Mucosa of descending colon (tissue), 3 donors: ENCODE measurements around the gene TM7SF2. TPM values are rescaled to one million over a fixed set of nuclear protein-coding genes. Genes with fewer than 3 reads are reported as not detected.

Source experiments
- ATAC-seq: fragments of 200-7000 bp; cut with Tn5 transposase; one replicate; pipeline ENCODE4 v1.9.1; 2020; ENCODE audit warnings: mild to moderate bottlenecking, moderate library complexity
- DNase-seq, 3 donors: peaks; one replicate each; pipeline ENCODE4 v3.0.0-alpha.2; 2020
- H3K36me3 ChIP-seq: fragments of 200-600 bp; one replicate; pipeline ENCODE4 v1.8.0; 2021; ENCODE audit warnings: low read depth, mild to moderate bottlenecking
- H3K4me1 ChIP-seq: fragments of 200-600 bp; one replicate; pipeline ENCODE4 v1.8.0; 2021; ENCODE audit warnings: low read depth, mild to moderate bottlenecking
- H3K4me3 ChIP-seq: fragments of 200-600 bp; one replicate; pipeline ENCODE4 v1.8.0; 2021; ENCODE audit warnings: mild to moderate bottlenecking
- H3K9me3 ChIP-seq: fragments of 200-600 bp; one replicate; pipeline ENCODE4 v1.8.0; 2021; ENCODE audit warnings: mild to moderate bottlenecking
- intact Hi-C, 2 donors: fragments of 100-400 bp; cut with DNase I in 1 of 2; cut with micrococcal nuclease in 1 of 2; formaldehyde crosslinking; loops; one replicate each; pipeline versions ENCODE4 v1.11.0 to v1.11.1; 2022; cut with DNase I, micrococcal nuclease
- total RNA-seq, 3 donors: library from RNA; stranded (reverse); fragmentation: NEBNext Ultra II Directional in 2 of 3; extraction: Animal tissue kit (Norgen Biotek cat#: 25700) in 2 of 3; gene quantifications; one replicate each; pipeline versions ENCODE4 v1.2.1 to v1.2.4, GENCODE V29; 2021 to 2023
- TF ChIP-seq, protein P1 (sequence below): fragments of 200-600 bp; IDR thresholded peaks from one replicate; pipeline ENCODE4 v1.8.0; 2022; ENCODE audit warnings: antibody characterized with exemption, mild to moderate bottlenecking
- donor health status: DM: no; HTN: no; CAD: no; lungs with moderate emphysema.
- donor health status: DM: no; HTN: no; CAD: no.
- donor health status: DM: no; HTN: yes; CAD: no.

Gene TM7SF2
- total RNA-seq, 3 donors from 2014 or later = 13.1 to 25.7 (median 23.6) TPM

DNA sequence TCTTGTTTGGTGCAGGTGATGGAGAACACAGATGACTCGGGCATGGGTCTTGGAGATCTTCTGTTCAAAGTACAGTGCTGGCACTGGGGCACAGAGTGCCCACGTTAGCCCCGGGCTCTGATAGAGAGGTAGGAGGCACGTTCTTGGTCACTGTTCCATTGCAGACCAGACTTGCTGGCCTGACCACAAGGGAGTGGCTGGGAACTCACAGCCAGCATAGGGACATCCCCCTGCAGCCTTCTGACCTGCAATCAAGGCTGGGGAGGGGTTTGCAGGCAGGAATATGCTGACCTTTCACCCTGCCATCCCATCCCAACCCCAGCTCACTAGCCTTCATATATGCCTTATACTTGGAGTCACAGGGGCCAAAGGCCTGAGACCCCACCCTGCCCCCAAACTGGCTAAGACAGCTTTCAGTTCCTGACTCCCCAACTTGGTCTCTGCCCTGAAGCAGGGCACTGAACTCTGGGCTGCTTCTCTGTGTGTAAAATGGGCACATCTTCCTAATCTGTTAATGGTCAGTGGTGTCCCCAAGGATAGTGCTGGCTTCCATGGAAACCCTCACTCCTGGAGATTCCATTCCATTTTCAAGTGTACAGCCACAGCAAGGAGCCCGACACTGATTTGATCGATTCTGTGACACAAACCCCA lies 15.1 kb downstream of the TM7SF2 start:
- intact Hi-C loops = no loop called here
- TF ChIP-seq, protein P1, sequence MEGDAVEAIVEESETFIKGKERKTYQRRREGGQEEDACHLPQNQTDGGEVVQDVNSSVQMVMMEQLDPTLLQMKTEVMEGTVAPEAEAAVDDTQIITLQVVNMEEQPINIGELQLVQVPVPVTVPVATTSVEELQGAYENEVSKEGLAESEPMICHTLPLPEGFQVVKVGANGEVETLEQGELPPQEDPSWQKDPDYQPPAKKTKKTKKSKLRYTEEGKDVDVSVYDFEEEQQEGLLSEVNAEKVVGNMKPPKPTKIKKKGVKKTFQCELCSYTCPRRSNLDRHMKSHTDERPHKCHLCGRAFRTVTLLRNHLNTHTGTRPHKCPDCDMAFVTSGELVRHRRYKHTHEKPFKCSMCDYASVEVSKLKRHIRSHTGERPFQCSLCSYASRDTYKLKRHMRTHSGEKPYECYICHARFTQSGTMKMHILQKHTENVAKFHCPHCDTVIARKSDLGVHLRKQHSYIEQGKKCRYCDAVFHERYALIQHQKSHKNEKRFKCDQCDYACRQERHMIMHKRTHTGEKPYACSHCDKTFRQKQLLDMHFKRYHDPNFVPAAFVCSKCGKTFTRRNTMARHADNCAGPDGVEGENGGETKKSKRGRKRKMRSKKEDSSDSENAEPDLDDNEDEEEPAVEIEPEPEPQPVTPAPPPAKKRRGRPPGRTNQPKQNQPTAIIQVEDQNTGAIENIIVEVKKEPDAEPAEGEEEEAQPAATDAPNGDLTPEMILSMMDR = no peak
- no peak overlapping the region for H3K4me3 ChIP-seq
- ATAC-seq = no peak
- no peaks in the 10 kb centered on the region for H3K9me3 ChIP-seq
- H3K36me3 ChIP-seq = peaks cover 26% of the 10 kb centered on the region
- H3K4me1 ChIP-seq = peaks cover 12% of the 10 kb centered on the region
- DNase-seq = peak in 1 of 3 donors; percentile 19

DNA sequence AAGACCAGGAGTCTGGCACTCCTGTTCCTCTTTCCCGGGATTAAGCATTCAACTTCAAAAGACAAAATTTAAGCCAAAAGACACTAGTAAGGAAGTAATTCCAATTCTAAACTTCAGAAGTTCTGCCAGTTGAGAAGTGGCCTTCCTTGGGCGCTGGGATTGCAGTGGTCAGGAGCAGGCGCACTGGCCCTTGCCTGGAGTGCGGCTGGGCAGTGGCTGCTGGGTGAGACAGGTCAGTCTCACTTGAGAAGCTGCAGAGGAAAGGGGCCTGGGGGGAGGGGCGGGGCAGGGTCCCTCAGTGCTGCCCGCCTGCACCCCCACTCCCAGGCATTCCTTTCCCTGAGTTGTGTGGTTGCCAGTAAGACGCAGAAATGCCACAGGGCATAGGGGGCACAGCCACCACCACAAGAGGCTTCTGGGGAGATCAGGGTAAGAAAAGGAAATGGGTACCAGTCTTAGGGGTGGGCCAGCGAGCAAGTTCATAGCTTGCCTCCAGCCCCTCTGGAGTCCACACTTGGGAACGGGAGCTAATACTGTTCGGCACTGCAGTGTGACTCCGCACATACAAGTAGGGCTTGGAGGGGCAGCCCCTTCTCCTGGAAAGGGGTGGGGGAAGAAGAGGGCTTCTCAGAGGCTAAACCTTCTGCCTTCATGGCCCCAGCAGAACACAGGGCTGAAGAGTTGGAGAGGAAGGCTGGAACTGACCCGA lies 16.0 kb downstream of the TM7SF2 start:
- DNase-seq (peak in 1 of 3 donors; percentile 16), ATAC-seq (no peak)
- no peak overlapping the region for H3K4me3 ChIP-seq
- peaks cover 15% of the 10 kb centered on the region for H3K4me1 ChIP-seq
- intact Hi-C loops = no loop called here
- H3K36me3 ChIP-seq = peaks cover 31% of the 10 kb centered on the region
- no peaks in the 10 kb centered on the region for H3K9me3 ChIP-seq
- TF ChIP-seq, protein P1 = no peak

- ATAC-seq = no peak
- no peak overlapping the region for H3K4me3 ChIP-seq
- TF ChIP-seq, protein P1 = no peak
- peak in 1 of 3 donors; percentile 18 for DNase-seq
- no peaks in the 10 kb centered on the region for H3K9me3 ChIP-seq
- intact Hi-C loops = no loop called here
- peaks cover 31% of the 10 kb centered on the region for H3K36me3 ChIP-seq
- peaks cover 16% of the 10 kb centered on the region for H3K4me1 ChIP-seq
Measured at GRCh38 chr11:65128182-65129145, 16.8 kb downstream of the TM7SF2 start.

GRCh38 chr11:65129649-65130441 lies 18.2 kb downstream of the TM7SF2 start:
- no peaks in the 10 kb centered on the region for H3K9me3 ChIP-seq
- H3K4me1 ChIP-seq = peaks cover 13% of the 10 kb centered on the region
- ATAC-seq (no peak), DNase-seq (peak in 1 of 3 donors; percentile 25)
- H3K4me3 ChIP-seq = no peak overlapping the region
- H3K36me3 ChIP-seq = peaks cover 31% of the 10 kb centered on the region
- intact Hi-C loops = no loop called here
- TF ChIP-seq, protein P1 = no peak
